Large intestine (tissue), 3 donors: ENCODE data around the gene MT1G. TPM values are rescaled to one million over a fixed set of nuclear protein-coding genes. Genes with fewer than 3 reads are reported as not detected.
A peak's percentile ranks its signal among the peaks of the same experiment; 100 is the strongest.

Source experiments
- DNase-seq, 2 donors: peaks; one replicate each; pipeline versions ENCODE4 v3.0.0 to v3.0.0-alpha.2; 2013
- H3K27ac ChIP-seq: one replicate; pipeline ENCODE4 v1.5.1; 2013; ENCODE audit warnings: low read length
- H3K27me3 ChIP-seq: 2 replicates; pipeline ENCODE4 v1.6.1; 2013; ENCODE audit warnings: low read length; ENCODE audit not compliant: control insufficient read depth, insufficient read depth
- H3K36me3 ChIP-seq: 2 replicates; pipeline ENCODE4 v1.6.1; 2013; ENCODE audit warnings: low read length; ENCODE audit not compliant: control insufficient read depth, insufficient read depth
- H3K4me1 ChIP-seq: one replicate; pipeline ENCODE4 v1.6.1; 2013; ENCODE audit warnings: low read length; ENCODE audit not compliant: control insufficient read depth, insufficient read depth
- H3K4me3 ChIP-seq: one replicate; pipeline ENCODE4 v1.5.1; 2013; ENCODE audit warnings: low read length
- H3K9me3 ChIP-seq: one replicate; pipeline ENCODE4 v1.6.1; 2013; ENCODE audit warnings: mild to moderate bottlenecking, low read depth, low read length, moderate library complexity; ENCODE audit not compliant: control insufficient read depth
- WGBS: methylation state at CpG from one replicate; pipeline ENCODE4 v1.1.5; 2013; ENCODE audit warnings: low lambda C conversion rate; ENCODE audit not compliant: insufficient coverage; 5-methylcytosine and 5-hydroxymethylcytosine counted together
- polyA plus RNA-seq: library from polyadenylated mRNA; unstranded; fragments of 120-200 nt; gene quantifications from one replicate; pipeline ENCODE4 v1.2.1, GENCODE V29; 2013

MT1G gene
- polyA plus RNA-seq, 1 donor, result 919 TPM

DNA sequence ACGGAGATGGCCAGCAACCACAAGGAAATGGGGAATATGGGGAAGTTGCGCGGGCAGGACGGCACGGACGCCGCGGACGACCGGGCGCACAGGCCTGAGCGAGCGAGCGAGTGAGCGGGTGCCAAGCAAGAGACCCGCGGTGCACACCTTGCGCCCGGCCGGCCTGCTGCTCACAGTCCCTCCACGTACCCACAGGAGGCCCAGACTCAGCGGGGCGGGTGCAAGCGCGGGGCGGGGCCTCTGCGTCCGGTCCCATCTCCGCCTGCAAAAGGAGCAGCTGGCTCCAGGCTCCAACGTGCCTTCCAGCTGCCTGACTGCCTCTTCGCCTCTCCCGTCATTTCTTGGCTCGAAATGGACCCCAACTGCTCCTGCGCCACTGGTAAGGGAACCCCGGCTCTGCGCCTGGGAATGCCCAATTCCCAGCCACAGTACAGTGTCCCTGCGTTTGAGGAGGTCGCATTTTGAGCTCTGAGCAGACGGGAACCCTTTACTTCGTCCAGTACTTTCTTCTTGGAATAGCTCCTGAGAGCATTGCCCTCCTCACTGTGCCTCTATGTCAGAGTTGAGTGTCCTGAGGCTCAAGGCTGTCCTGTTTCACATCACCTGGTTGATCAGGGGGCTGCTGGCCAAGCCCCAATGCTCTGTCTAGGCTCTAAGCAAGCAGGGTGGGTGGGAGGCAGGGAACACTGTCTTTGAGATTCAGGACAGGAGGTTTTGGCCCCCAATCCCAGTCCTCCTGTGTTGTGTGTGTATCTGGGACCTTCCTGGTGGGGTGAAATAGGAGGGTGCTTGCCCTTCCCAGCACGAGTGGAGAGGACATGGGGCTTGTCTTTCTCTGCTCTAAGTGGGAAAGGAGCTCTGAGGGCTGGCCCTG is 50.4 kb downstream of the MT1G start:
- WGBS, result no CpG with 5 or more reads among the region's 41 CpGs

More for the DNA sequence above, 50.4 kb downstream of the MT1G start:
- Histone ChIP-seq H3K36me3 (no peaks in the 10 kb centered on the region), H3K4me1 (peaks cover 3% of the 10 kb centered on the region), H3K27ac (no peak overlapping the region), H3K4me3 (peak overlapping the region; percentile 27), H3K9me3 (no peaks in the 10 kb centered on the region), H3K27me3 (peaks cover 22% of the 10 kb centered on the region)
- DNase-seq, result peak; percentile 51 to 74

Other genes with a start within 250 kb of the MT1G start
- 85.9 TPM for gene AMFR, start 242.5 kb downstream of the MT1G start, polyA plus RNA-seq
- gene NUDT21, start 216.7 kb downstream of the MT1G start, polyA plus RNA-seq, result 112 TPM
- 37.6 TPM for gene OGFOD1, start 216.5 kb downstream of the MT1G start, polyA plus RNA-seq
- 31.2 TPM for gene BBS2, start 148.0 kb downstream of the MT1G start, polyA plus RNA-seq
- not detected for gene MT4, start 103.0 kb downstream of the MT1G start, polyA plus RNA-seq
- gene MT3, start 78.5 kb downstream of the MT1G start, polyA plus RNA-seq, result 0.97 TPM
- 115 TPM for gene MT2A, start 59.5 kb downstream of the MT1G start, polyA plus RNA-seq
- gene MT1E, start 42.3 kb downstream of the MT1G start, polyA plus RNA-seq, result 96.6 TPM
- gene MT1M, start 35.4 kb downstream of the MT1G start, polyA plus RNA-seq, result 2.5 TPM
- 0.31 TPM for gene MT1A, start 29.4 kb downstream of the MT1G start, polyA plus RNA-seq
- gene MT1B, start 16.2 kb downstream of the MT1G start, polyA plus RNA-seq, result not detected
- 77.0 TPM for gene MT1F, start 10.1 kb downstream of the MT1G start, polyA plus RNA-seq
- 391 TPM for gene MT1H, start 1.7 kb upstream of the MT1G start, polyA plus RNA-seq
- gene MT1X, start 14.4 kb upstream of the MT1G start, polyA plus RNA-seq, result 112 TPM
- gene NUP93, start 62.1 kb upstream of the MT1G start, polyA plus RNA-seq, result 40.4 TPM
- 0.21 TPM for gene SLC12A3, start 197.1 kb upstream of the MT1G start, polyA plus RNA-seq